Measurements from ENCODE around the gene GMNN.

GRCh38 chr6:24779416-24780016, 4.8 kb downstream of the GMNN start:
- no peak for TF ChIP-seq CTCF (IDR thresholded peaks at IDR 0.05)
- TF ChIP-seq POLR2A (IDR thresholded peaks at IDR 0.05): no peak

Data from uterus (tissue), 2 donors.